ENCODE data around the gene VGLL4.

VGLL4 gene

DNA sequence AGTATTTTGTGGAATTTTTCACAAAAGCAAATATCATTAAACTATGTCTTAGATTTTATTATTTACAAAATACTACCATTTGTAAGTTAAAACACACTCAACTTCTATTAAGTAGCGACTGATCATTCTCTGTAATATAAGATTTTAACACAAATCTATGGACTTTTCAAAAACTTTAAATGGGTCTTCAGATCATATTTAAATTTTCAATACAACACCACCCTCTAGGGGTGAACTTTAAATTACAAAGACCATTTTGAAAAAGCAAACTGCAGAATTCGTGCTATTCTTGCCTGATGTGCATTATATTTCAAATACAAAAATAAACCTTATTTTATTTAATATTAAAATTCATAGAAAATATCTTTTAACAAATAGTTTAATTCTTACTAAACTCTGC is 8.2 kb upstream of the VGLL4 start:
- WGBS (ENCODE audit: insufficient coverage, insufficient read length) = no CpG with 5 or more reads among the region's 2 CpGs
- H3K27ac ChIP-seq (ENCODE audit: low read length) = no peak overlapping the region
- H3K9me3 ChIP-seq (ENCODE audit: control insufficient read depth, insufficient read depth, low read length) = no peaks in the 10 kb centered on the region
- DNase-seq (ENCODE audit: low read depth, low spot score) = no peak
- 0 out of 2 replicates have a peak, but pooled peaks cover 2% of the 10 kb centered on the region for H3K4me1 ChIP-seq (ENCODE audit: control insufficient read depth, insufficient read depth, low read length)
- H3K27me3 ChIP-seq (ENCODE audit: control insufficient read depth, insufficient read depth, low read length) = 0 out of 2 replicates have a peak, but pooled peaks cover 1% of the 10 kb centered on the region
- no peak overlapping the region for H3K4me3 ChIP-seq (ENCODE audit: low read length)
- no peaks in the 10 kb centered on the region for H3K36me3 ChIP-seq (ENCODE audit: control insufficient read depth, insufficient read depth, low read length)

DNA sequence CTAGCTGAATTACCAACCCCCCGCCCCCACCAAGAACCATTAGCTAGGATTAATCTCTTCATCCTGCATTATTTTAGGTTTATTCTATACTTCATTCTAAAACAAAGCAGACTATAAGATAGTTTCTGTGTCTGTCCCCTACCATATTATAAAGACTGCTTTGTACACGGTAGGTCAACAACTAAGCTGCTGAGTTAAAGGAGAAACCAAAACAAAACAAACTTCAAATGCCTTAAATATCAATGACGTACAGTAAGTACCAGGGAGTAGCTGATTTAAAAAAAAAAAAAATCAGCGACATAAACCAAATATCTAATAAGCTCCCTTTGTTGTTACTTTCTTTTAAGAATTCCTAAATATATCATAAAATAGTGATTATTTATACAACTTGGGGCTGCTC is 7.8 kb upstream of the VGLL4 start:
- H3K4me3 ChIP-seq (ENCODE audit: low read length) = no peak overlapping the region
- no peaks in the 10 kb centered on the region for H3K9me3 ChIP-seq (ENCODE audit: control insufficient read depth, insufficient read depth, low read length)
- H3K27ac ChIP-seq (ENCODE audit: low read length) = no peak overlapping the region
- H3K27me3 ChIP-seq (ENCODE audit: control insufficient read depth, insufficient read depth, low read length) = 0 out of 2 replicates have a peak, but pooled peaks cover 1% of the 10 kb centered on the region
- no peak for DNase-seq (ENCODE audit: low read depth, low spot score)
- H3K4me1 ChIP-seq (ENCODE audit: control insufficient read depth, insufficient read depth, low read length) = 0 out of 2 replicates have a peak, but pooled peaks cover 2% of the 10 kb centered on the region
- H3K36me3 ChIP-seq (ENCODE audit: control insufficient read depth, insufficient read depth, low read length) = no peaks in the 10 kb centered on the region
- no CpG with 5 or more reads among the region's 4 CpGs for WGBS (ENCODE audit: insufficient coverage, insufficient read length)

GRCh38 chr3:11650391-11650790 is 6.7 kb upstream of the VGLL4 start:
- 0 out of 2 replicates have a peak, but pooled peaks cover 2% of the 10 kb centered on the region for H3K4me1 ChIP-seq (ENCODE audit: control insufficient read depth, insufficient read depth, low read length)
- H3K4me3 ChIP-seq (ENCODE audit: low read length) = no peak overlapping the region
- H3K36me3 ChIP-seq (ENCODE audit: control insufficient read depth, insufficient read depth, low read length) = no peaks in the 10 kb centered on the region
- DNase-seq (ENCODE audit: low read depth, low spot score) = no peak
- WGBS (ENCODE audit: insufficient coverage, insufficient read length) = no CpG with 5 or more reads among the region's 3 CpGs
- 0 out of 2 replicates have a peak, but pooled peaks cover 1% of the 10 kb centered on the region for H3K27me3 ChIP-seq (ENCODE audit: control insufficient read depth, insufficient read depth, low read length)
- no peak overlapping the region for H3K27ac ChIP-seq (ENCODE audit: low read length)
- H3K9me3 ChIP-seq (ENCODE audit: control insufficient read depth, insufficient read depth, low read length) = no peaks in the 10 kb centered on the region

- H3K9me3 ChIP-seq (ENCODE audit: control insufficient read depth, insufficient read depth, low read length) = no peaks in the 10 kb centered on the region
- no CpG with 5 or more reads among the region's 1 CpG for WGBS (ENCODE audit: insufficient coverage, insufficient read length)
- no peak for DNase-seq (ENCODE audit: low read depth, low spot score)
- H3K4me1 ChIP-seq (ENCODE audit: control insufficient read depth, insufficient read depth, low read length) = 0 out of 2 replicates have a peak, but pooled peaks cover 2% of the 10 kb centered on the region
- no peak overlapping the region for H3K27ac ChIP-seq (ENCODE audit: low read length)
- no peak overlapping the region for H3K4me3 ChIP-seq (ENCODE audit: low read length)
- 0 out of 2 replicates have a peak, but pooled peaks cover 1% of the 10 kb centered on the region for H3K27me3 ChIP-seq (ENCODE audit: control insufficient read depth, insufficient read depth, low read length)
- H3K36me3 ChIP-seq (ENCODE audit: control insufficient read depth, insufficient read depth, low read length) = no peaks in the 10 kb centered on the region
Observed at GRCh38 chr3:11648735-11649134, 5.0 kb upstream of the VGLL4 start.

DNA sequence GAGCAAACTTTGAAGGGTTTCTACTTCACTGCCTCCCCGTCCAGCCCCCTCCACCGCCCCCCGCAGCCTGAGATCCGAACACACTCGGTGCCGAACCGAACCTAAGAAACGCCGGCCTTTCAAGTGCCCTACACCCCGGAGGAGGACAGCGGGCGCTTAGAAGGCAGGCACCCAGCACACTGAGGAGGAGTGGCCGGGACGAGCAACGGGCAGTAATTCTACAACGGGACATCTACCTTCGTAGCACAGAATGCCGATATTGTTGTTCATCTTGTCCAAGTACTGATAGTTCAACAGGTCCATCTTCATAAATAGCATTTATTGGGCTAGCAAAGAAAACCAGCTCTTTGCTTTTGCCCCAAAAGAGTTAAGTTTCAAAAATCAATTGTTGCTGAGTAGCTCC is 513 bp downstream of the VGLL4 start:
- Histone ChIP-seq H3K27me3 (ENCODE audit: control insufficient read depth, insufficient read depth, low read length) (0 out of 2 replicates have a peak, but pooled peaks cover 1% of the 10 kb centered on the region), H3K27ac (ENCODE audit: low read length) (no peak overlapping the region), H3K9me3 (ENCODE audit: control insufficient read depth, insufficient read depth, low read length) (no peaks in the 10 kb centered on the region), H3K4me3 (ENCODE audit: low read length) (peak overlapping the region; percentile 73), H3K36me3 (ENCODE audit: control insufficient read depth, insufficient read depth, low read length) (no peaks in the 10 kb centered on the region), H3K4me1 (ENCODE audit: control insufficient read depth, insufficient read depth, low read length) (peaks cover 7% of the 10 kb centered on the region; the same call in 1 of the 2 replicates)
- WGBS (ENCODE audit: insufficient coverage, insufficient read length) = no CpG with 5 or more reads among the region's 18 CpGs
- DNase-seq (ENCODE audit: low read depth, low spot score) = no peak

GRCh38 chr3:11642431-11643191 is 1.1 kb downstream of the VGLL4 start:
- no peaks in the 10 kb centered on the region for H3K9me3 ChIP-seq (ENCODE audit: control insufficient read depth, insufficient read depth, low read length)
- no CpG with 5 or more reads among the region's 44 CpGs for WGBS (ENCODE audit: insufficient coverage, insufficient read length)
- no peak for DNase-seq (ENCODE audit: low read depth, low spot score)
- peak overlapping the region; percentile 73 for H3K4me3 ChIP-seq (ENCODE audit: low read length)
- H3K4me1 ChIP-seq (ENCODE audit: control insufficient read depth, insufficient read depth, low read length) = peaks cover 9% of the 10 kb centered on the region; the same call in 1 of the 2 replicates
- H3K27ac ChIP-seq (ENCODE audit: low read length) = no peak overlapping the region
- H3K27me3 ChIP-seq (ENCODE audit: control insufficient read depth, insufficient read depth, low read length) = 0 out of 2 replicates have a peak, but pooled peaks cover 1% of the 10 kb centered on the region
- H3K36me3 ChIP-seq (ENCODE audit: control insufficient read depth, insufficient read depth, low read length) = no peaks in the 10 kb centered on the region

GRCh38 chr3:11641683-11642430 is 1.9 kb downstream of the VGLL4 start:
- H3K27me3 ChIP-seq (ENCODE audit: control insufficient read depth, insufficient read depth, low read length) = no peaks in the 10 kb centered on the region
- H3K4me1 ChIP-seq (ENCODE audit: control insufficient read depth, insufficient read depth, low read length) = peaks cover 7% of the 10 kb centered on the region; the same call in 1 of the 2 replicates
- no peaks in the 10 kb centered on the region for H3K9me3 ChIP-seq (ENCODE audit: control insufficient read depth, insufficient read depth, low read length)
- no peak for DNase-seq (ENCODE audit: low read depth, low spot score)
- WGBS (ENCODE audit: insufficient coverage, insufficient read length) = no CpG with 5 or more reads among the region's 13 CpGs
- H3K4me3 ChIP-seq (ENCODE audit: low read length) = peak overlapping the region; percentile 5; the same call in 1 of the 2 replicates
- H3K36me3 ChIP-seq (ENCODE audit: control insufficient read depth, insufficient read depth, low read length) = no peaks in the 10 kb centered on the region
- H3K27ac ChIP-seq (ENCODE audit: low read length) = no peak overlapping the region

GRCh38 chr3:11641316-11641682 is 2.4 kb downstream of the VGLL4 start:
- no peak overlapping the region; the same call in 1 of the 2 replicates for H3K4me3 ChIP-seq (ENCODE audit: low read length)
- peaks cover 7% of the 10 kb centered on the region; the same call in 1 of the 2 replicates for H3K4me1 ChIP-seq (ENCODE audit: control insufficient read depth, insufficient read depth, low read length)
- no peak for DNase-seq (ENCODE audit: low read depth, low spot score)
- no peaks in the 10 kb centered on the region for H3K27me3 ChIP-seq (ENCODE audit: control insufficient read depth, insufficient read depth, low read length)
- H3K27ac ChIP-seq (ENCODE audit: low read length) = no peak overlapping the region
- no peaks in the 10 kb centered on the region for H3K36me3 ChIP-seq (ENCODE audit: control insufficient read depth, insufficient read depth, low read length)
- no peaks in the 10 kb centered on the region for H3K9me3 ChIP-seq (ENCODE audit: control insufficient read depth, insufficient read depth, low read length)
- no CpG with 5 or more reads among the region's 2 CpGs for WGBS (ENCODE audit: insufficient coverage, insufficient read length)

DNA sequence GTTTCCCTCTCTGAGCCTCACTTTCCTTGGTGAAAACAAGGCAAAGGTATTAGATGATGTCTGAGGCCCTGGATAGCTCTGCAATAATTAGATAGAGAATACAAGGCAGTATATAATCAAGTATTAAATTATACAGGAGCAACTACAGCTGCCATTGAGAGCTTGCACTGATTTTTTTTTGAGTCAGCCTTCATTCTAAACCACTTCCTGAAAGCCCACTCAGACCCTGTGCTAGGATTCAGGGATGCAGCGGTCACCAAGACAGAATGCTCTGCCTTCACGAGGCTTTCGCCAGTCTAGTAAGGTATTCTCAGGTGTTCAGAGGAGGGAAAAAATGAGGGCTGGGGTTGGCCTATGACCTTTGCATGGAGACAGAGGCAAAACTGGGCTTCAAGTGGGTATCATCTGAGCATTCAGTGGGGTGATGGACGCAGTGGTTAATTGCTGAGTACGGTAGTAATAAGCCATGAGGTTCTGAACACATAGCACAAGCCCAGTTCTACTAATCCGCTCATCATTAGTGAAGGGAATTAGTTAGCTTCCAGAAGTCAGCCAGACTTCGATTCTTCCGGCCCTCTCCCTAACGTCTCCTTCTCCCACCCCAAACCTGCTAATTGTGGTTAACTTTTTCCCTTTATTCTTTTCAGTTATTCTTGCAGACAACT is 3.6 kb downstream of the VGLL4 start:
- Histone ChIP-seq H3K36me3 (ENCODE audit: control insufficient read depth, insufficient read depth, low read length) (no peaks in the 10 kb centered on the region), H3K27ac (ENCODE audit: low read length) (no peak overlapping the region), H3K4me1 (ENCODE audit: control insufficient read depth, insufficient read depth, low read length) (peaks cover 7% of the 10 kb centered on the region; the same call in 1 of the 2 replicates), H3K27me3 (ENCODE audit: control insufficient read depth, insufficient read depth, low read length) (no peaks in the 10 kb centered on the region), H3K9me3 (ENCODE audit: control insufficient read depth, insufficient read depth, low read length) (no peaks in the 10 kb centered on the region), H3K4me3 (ENCODE audit: low read length) (no peak overlapping the region)
- no peak for DNase-seq (ENCODE audit: low read depth, low spot score)
- no CpG with 5 or more reads among the region's 9 CpGs for WGBS (ENCODE audit: insufficient coverage, insufficient read length)

All from iPS DF 6.9 (cell line).